Stimulated activated CD8-positive, alpha-beta memory T cell treated with anti-CD3 and anti-CD28 coated beads, Interleukin-2, amount 100 ng/mL, for 1 hour (primary cell): ENCODE measurements around the gene RBBP8.
"Not testable (repeated sequence)": the region's sequence is repeated elsewhere in the genome, so short reads cannot be mapped to it uniquely, and the experiment has no call there.

Source experiments
- DNase-seq, 2 donors: peaks; one replicate each; pipeline ENCODE4 v3.0.0-alpha.2; 2020; ENCODE audit warnings: low read depth in 2 of 2

Gene RBBP8

DNA sequence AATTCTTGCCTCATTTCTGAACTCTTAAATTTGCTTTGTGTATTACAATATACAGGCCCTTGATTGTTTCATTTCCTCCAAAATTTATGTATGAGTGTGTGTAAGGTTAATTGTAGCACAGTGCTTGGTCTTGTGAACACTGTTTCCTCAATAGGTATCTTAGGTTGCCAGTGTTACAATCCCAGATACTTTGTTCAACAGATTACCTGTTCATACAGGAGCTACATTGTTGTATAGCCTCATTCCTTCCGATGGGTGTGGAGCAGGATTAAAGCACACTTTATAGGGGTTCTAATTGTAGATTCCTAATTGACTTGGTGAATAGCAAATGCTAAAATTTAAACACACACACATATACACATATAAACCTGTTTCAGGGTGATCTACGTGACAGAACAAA lies 10.7 kb downstream of the RBBP8 start:
- DNase-seq: no peak

GRCh38 chr18:22946217-22946616 lies 13.1 kb downstream of the RBBP8 start:
- DNase-seq: no peak

DNA sequence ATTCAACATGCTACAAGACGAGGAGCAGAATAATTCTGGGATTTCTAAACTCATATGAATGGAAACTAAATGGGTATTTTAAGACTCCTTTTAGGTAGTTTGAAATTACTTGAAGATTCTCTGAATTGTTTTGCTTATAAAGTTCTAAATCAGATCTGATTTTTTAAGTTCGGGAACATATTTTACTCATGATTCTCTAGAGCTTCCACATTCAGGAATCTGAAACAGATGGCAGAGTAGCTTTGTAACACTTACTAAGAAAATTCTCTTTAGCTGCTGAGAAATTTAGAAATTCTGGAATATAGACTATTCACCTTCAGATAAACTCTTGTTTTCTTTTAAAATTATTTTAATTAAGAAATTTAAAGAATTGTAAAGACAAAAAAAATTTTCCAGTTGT lies 13.7 kb downstream of the RBBP8 start:
- DNase-seq: no peak

- DNase-seq: no peak
These were observed 18.7 kb downstream of the RBBP8 start for GRCh38 chr18:22951823-22952222.

- DNase-seq: no peak
These were observed 19.4 kb downstream of the RBBP8 start for GRCh38 chr18:22952525-22952924.

DNA sequence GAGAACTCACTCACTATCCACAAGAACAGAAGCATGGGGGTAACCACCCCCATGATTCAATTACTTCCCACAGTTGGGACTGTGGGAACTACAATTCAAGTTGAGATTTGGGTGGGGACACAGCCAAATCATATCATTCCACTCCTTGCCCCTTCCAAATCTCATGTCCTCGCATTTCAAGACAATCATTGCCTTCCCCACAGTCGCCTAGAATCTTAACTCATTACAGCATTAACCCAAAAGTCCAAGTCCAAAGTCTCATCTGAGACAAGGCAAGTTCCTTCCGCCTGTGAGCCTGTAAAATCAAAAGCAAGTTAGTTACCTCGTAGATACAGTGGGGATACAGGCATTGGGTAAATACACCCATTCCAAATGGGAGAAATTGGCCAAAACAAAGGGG lies 20.9 kb downstream of the RBBP8 start:
- DNase-seq: not testable (repeated sequence)

- DNase-seq: no peak
These were observed 23.1 kb downstream of the RBBP8 start for GRCh38 chr18:22956226-22956625.

- no peak for DNase-seq
These were observed 28.0 kb downstream of the RBBP8 start for GRCh38 chr18:22961156-22961555.

- DNase-seq: no peak
These were observed 28.9 kb downstream of the RBBP8 start for GRCh38 chr18:22962004-22962403.

- no peak for DNase-seq
These were observed 31.0 kb downstream of the RBBP8 start for GRCh38 chr18:22964116-22964515.

- no peak for DNase-seq
These were observed 31.6 kb downstream of the RBBP8 start for GRCh38 chr18:22964722-22965121.

DNA sequence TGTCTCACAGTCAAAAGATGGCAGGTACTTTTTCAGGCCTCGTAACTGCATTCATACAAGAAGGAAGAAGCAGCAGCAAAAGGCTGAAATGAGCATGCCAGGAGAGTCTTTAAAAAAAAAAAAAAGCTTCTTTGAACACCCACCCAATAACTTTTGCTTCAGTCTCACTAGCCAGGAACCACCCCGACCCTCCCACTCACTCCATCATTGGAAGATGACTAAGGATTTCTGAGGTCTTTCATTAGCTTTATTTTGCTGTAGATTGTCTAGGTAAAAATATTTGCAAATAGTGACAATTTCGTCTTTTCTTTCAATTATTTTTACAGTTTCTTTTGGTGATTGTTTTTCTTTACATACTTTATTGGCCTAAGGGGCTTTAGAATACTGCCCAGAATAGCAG lies 37.9 kb downstream of the RBBP8 start:
- DNase-seq: no peak

- DNase-seq: no peak
These were observed 40.9 kb downstream of the RBBP8 start for GRCh38 chr18:22974001-22974400.

DNA sequence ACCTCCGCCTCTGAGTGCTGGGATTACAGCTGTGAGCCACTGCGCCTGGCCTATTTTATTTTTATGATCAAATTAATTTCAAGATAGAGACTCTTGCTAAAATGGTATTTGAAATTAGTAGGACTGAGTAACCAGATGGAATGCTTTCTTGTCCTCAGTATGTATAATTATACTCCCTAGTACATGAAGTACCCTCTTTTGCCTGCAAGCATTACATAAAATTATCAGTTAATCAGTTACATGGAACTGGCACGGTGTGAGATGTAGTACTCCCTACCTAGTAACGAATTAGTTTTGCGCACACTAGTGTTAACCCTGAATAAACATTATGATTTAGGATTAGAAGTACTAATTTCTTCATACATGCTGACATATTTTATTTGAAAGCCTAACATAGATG lies 41.6 kb downstream of the RBBP8 start:
- DNase-seq: no peak

DNA sequence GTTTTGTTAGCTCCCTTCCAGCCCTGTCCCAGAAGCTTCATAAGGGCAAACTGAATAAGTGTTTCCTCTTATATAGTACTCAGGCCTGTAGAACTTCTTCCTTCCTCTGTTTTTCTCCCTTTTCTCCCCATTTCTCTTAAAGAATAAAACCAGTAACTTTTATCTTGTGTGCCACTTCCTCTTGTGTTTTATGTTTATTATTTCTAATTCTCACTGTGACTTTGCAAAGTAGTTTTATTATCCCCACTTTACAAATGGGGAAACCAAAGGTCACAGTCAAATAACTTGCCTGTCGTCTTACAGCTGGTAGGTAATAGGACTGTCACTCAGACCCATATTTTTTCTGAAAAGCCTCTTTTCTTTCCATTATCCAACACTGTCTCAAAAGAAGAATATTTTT lies 42.4 kb downstream of the RBBP8 start:
- no peak for DNase-seq

GRCh38 chr18:22977847-22978701 lies 44.9 kb downstream of the RBBP8 start:
- DNase-seq: no peak

DNA sequence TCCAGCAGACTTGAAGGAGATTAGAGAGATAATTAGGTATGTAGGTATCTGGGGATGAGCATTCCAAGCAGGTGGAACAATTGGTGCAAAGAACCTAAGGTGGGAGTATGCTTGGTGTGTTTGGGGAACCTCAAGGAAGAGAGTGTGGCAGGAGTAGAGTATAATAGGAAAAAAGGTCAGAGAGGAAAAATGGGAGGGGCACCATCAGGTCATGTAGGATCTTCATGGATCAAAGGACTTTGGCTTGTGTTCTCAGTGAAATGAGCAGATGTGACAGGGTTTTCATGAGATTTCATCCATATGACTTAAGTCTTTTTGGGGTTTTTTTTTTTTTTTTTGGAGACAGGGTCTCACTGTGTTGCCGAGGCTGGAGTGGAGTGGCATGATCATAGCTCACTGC lies 47.3 kb downstream of the RBBP8 start:
- DNase-seq: no peak

- DNase-seq: no peak
These were observed 48.4 kb downstream of the RBBP8 start for GRCh38 chr18:22981274-22982133.

DNA sequence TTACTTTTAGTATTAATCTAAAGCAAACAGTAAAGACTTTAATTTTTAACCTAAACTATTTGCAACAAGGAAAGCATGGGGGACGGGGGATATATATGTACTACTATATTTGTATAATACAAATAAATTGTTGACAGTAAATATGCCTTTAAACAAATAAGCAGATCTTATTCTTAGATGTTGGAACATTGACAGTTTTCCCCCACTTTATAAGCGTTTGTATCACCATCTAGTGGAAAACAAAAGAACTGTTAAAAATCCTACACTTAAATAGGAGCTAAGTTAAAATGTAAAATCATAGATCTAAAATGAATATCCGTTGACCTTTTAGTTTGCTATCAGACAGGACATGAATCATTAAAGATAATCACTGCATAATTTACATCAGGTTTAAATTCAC lies 50.0 kb downstream of the RBBP8 start:
- no peak for DNase-seq

DNA sequence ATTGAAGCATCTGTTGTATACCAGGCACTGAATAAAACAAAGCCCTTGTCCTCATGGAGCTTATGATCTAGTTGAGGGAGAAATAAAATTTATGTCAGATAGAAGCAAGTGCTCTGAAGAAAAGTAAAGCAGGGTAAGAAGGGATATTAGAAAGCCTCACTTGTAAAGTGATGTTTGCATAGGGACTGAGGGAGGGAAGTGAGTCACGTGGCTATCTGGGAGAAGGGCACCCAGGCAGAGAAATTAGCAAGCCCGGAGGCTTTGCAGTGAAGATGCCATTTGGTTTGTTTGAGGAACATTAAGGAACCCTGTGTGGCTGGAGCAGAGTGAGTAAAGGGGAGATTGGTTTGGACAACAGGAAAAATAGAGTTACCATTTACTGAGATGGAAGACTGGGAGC lies 52.1 kb downstream of the RBBP8 start:
- DNase-seq: no peak

GRCh38 chr18:22987547-22988189 lies 54.5 kb downstream of the RBBP8 start:
- DNase-seq: no peak

DNA sequence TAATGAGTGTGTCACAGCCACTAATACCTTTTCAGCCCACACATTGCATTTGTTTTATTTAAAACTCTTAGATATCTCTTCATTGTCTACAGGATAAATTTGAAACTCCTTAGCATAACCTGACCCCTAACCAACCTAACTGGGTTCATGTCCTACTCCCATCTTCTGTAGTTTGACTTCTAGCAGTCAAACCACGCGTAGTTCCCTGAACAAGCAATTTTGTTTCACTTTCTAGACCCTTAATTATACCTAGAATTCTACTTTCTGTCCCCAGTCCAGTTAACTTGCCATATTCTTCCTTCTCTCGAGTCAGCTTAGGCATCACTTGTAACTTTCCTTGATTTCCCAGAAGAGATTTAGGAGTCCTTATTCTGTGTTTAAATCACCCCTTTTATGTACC lies 55.1 kb downstream of the RBBP8 start:
- DNase-seq: no peak

DNA sequence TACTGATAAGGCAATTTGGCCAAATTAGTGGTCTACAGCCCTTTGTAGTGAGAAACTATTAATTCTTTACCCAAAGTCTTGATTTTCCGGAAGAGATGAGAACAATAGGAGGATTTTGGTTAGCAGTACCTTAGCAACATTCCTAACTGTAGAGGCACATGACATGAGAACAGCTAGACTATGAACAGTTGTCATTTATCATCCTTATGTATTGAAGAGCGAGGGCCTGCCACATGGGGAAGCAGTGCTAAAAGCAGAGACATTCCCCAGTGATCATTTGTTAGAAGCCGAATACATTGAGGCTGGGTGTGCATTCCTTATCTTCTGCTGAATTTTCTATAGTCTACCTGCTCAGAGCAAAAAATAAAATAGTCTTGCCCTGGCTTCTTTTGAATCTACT lies 65.2 kb downstream of the RBBP8 start:
- DNase-seq: no peak
